HAP-1 (cell line): ENCODE results near the gene UPK2.

Experiments used
- DNase-seq, 2 experiments: peaks; one replicate each; pipeline ENCODE4 v3.0.0-alpha.2; 2016 to 2020; ENCODE audit warnings: low spot score in 2 of 2
- H3K27me3 ChIP-seq: fragments of 250-450 bp; sonication (Bioruptor Pico); 2 replicates; pipeline ENCODE4 v1.5.1; 2020; ENCODE audit warnings: low read depth, mild to moderate bottlenecking, moderate library complexity
- H3K36me3 ChIP-seq: fragments of 250-450 bp; sonication (Bioruptor Pico); replicated peaks from 2 replicates; pipeline ENCODE4 v1.5.1; 2020; ENCODE audit warnings: mild to moderate bottlenecking
- H3K4me1 ChIP-seq: fragments of 250-450 bp; sonication (Bioruptor Pico); 2 replicates; pipeline ENCODE4 v1.5.1; 2020; ENCODE audit warnings: mild to moderate bottlenecking
- H3K4me3 ChIP-seq: fragments of 250-450 bp; sonication (Bioruptor Pico); 2 replicates; pipeline ENCODE4 v1.5.1; 2020; ENCODE audit warnings: mild to moderate bottlenecking, moderate library complexity
- H3K9me3 ChIP-seq: fragments of 250-450 bp; sonication (Bioruptor Pico); 2 replicates; pipeline ENCODE4 v1.5.1; 2020; ENCODE audit warnings: mild to moderate bottlenecking, moderate library complexity
- in situ Hi-C: fragments of 300-500 bp; cut with MboI; formaldehyde crosslinking; loops from 3 replicates; pipeline ENCODE4 v1.14.3; 2020; ENCODE audit warnings: low sequenced_read_pairs, inconsistent platforms, mixed read lengths

UPK2 gene

GRCh38 chr11:119006656-119007055 is 50.6 kb downstream of the UPK2 start:
- Histone ChIP-seq H3K27me3 (no peaks in the 10 kb centered on the region), H3K36me3 (peaks cover 59% of the 10 kb centered on the region)

More at GRCh38 chr11:119006656-119007055, 50.6 kb downstream of the UPK2 start:
- in situ Hi-C loops, result no loop called here
- H3K4me1 ChIP-seq, result no peaks in the 10 kb centered on the region
- no peak for DNase-seq
- no peaks in the 10 kb centered on the region for H3K9me3 ChIP-seq
- no peak overlapping the region for H3K4me3 ChIP-seq
